Testis (tissue), 2 donors: ENCODE data around the gene ASB18.

Source experiments
- POLR2A ChIP-seq: fragments of 450-650 bp; IDR thresholded peaks from one replicate; pipeline ENCODE4 v1.6.1; 2017; ENCODE audit warnings: antibody characterized with exemption, mild to moderate bottlenecking, moderate library complexity
- TF ChIP-seq, protein P1 (sequence below), 3 experiments: fragments of 450-650 bp in 2 of 3; fragments of 200-600 bp in 1 of 3; sonication (generic) in 1 of 3; IDR thresholded peaks; one replicate each; pipeline ENCODE4 v1.5.1; 2016 to 2019; ENCODE audit warnings: antibody characterized with exemption in 3 of 3, mild to moderate bottlenecking in 2 of 3, moderate library complexity in 1 of 3

DNA sequence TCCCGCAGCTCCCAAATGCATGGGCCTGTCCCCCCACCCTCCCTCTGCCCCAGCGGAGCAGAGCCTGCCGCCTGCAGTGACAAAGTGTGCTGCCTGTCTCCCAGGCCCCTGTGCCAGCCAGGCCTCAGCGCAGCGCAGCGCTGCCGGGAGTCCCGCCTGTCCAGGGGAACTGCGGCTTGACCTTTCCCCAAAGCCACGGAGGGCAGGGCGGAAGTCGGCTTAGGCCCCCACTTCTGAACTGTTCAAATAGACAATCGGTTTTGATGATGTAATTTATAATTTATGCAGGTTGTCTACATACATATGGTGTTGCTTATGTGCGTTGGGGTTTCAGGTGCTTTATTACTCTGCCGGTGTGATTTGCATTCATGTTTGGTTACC is 103.1 kb downstream of the ASB18 start:
- TF ChIP-seq, protein P1, sequence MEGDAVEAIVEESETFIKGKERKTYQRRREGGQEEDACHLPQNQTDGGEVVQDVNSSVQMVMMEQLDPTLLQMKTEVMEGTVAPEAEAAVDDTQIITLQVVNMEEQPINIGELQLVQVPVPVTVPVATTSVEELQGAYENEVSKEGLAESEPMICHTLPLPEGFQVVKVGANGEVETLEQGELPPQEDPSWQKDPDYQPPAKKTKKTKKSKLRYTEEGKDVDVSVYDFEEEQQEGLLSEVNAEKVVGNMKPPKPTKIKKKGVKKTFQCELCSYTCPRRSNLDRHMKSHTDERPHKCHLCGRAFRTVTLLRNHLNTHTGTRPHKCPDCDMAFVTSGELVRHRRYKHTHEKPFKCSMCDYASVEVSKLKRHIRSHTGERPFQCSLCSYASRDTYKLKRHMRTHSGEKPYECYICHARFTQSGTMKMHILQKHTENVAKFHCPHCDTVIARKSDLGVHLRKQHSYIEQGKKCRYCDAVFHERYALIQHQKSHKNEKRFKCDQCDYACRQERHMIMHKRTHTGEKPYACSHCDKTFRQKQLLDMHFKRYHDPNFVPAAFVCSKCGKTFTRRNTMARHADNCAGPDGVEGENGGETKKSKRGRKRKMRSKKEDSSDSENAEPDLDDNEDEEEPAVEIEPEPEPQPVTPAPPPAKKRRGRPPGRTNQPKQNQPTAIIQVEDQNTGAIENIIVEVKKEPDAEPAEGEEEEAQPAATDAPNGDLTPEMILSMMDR (IDR thresholded peaks at IDR 0.05) = no peak
- TF ChIP-seq POLR2A = no peak
